ENCODE results near the gene ITGB3. TPM values are rescaled to one million over a fixed set of nuclear protein-coding genes. Genes with fewer than 3 reads are reported as not detected.

Gene ITGB3
- total RNA-seq, 1 donor from 2014 or later = 174 TPM

GRCh38 chr17:47287639-47288038, 34.0 kb downstream of the ITGB3 start:
- H3K36me3 ChIP-seq (ENCODE audit: control insufficient read depth, insufficient read depth, low read length) = peaks cover 15% of the 10 kb centered on the region
- no peak overlapping the region for H3K4me3 ChIP-seq (ENCODE audit: low read depth, low read length)
- no peak for DNase-seq (ENCODE audit: low read depth)
- TF ChIP-seq, protein P1, sequence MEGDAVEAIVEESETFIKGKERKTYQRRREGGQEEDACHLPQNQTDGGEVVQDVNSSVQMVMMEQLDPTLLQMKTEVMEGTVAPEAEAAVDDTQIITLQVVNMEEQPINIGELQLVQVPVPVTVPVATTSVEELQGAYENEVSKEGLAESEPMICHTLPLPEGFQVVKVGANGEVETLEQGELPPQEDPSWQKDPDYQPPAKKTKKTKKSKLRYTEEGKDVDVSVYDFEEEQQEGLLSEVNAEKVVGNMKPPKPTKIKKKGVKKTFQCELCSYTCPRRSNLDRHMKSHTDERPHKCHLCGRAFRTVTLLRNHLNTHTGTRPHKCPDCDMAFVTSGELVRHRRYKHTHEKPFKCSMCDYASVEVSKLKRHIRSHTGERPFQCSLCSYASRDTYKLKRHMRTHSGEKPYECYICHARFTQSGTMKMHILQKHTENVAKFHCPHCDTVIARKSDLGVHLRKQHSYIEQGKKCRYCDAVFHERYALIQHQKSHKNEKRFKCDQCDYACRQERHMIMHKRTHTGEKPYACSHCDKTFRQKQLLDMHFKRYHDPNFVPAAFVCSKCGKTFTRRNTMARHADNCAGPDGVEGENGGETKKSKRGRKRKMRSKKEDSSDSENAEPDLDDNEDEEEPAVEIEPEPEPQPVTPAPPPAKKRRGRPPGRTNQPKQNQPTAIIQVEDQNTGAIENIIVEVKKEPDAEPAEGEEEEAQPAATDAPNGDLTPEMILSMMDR (IDR thresholded peaks at IDR 0.05; ENCODE audit: insufficient read depth, low read length, poor library complexity, severe bottlenecking) = no peak
- H3K27me3 ChIP-seq (ENCODE audit: control insufficient read depth, insufficient read depth, low read length) = no peaks in the 10 kb centered on the region

DNA sequence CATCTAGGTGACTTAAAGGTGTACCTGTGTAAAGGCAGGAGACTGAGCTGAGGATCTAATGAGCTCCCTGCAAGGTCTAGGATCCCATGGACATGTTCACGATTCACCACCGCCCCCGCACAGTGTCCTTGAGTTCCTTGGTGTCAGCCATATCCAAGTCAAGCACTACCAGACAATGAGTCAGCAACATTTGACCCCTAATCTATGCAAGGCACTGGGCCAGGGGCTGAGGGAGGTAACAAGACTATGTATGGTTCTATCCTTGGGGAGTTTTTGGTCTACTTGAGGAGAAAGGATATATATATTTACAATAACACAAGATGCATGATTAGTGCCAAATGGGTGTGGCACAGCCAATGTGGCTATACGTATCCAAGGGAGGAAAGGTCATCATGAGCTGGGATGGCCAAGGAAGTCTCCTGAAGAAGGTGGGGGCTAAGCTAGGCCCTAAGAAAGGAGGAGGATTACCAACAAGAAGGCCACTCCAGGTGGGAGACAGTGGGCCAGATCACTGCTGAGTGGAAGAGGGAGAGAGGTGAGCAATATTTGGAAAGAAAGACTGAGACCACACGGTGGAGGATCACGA, 35.0 kb downstream of the ITGB3 start:
- no peak for DNase-seq (ENCODE audit: low read depth)
- peaks cover 16% of the 10 kb centered on the region for H3K36me3 ChIP-seq (ENCODE audit: control insufficient read depth, insufficient read depth, low read length)
- TF ChIP-seq, protein P1 (IDR thresholded peaks at IDR 0.05; ENCODE audit: insufficient read depth, low read length, poor library complexity, severe bottlenecking) = no peak

DNA sequence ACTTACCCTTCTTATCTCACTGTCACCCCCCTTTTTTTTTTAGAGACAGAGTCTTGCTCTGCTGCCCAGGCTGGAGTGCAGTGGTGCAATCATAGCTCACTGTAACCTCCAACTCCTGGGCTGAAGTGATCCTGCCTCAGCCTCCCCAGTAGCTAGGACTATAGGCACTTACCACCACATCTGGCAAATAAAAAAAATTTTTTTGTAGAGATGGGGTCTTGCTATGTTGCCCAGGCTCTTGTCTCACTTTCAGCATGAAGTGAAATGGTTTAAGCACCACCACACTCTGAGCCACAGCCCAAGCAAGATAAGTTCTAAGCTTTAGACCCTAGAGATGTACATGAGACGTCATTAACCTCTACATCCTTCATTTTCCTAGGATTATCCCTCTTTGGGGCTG, 35.7 kb downstream of the ITGB3 start:
- no peaks in the 10 kb centered on the region for H3K27me3 ChIP-seq (ENCODE audit: control insufficient read depth, insufficient read depth, low read length)
- H3K36me3 ChIP-seq (ENCODE audit: control insufficient read depth, insufficient read depth, low read length) = peaks cover 16% of the 10 kb centered on the region
- TF ChIP-seq, protein P1 (IDR thresholded peaks at IDR 0.05; ENCODE audit: insufficient read depth, low read length, poor library complexity, severe bottlenecking) = no peak
- H3K4me3 ChIP-seq (ENCODE audit: low read depth, low read length) = no peak overlapping the region
- no peak for DNase-seq (ENCODE audit: low read depth)

More for the DNA sequence above, 35.0 kb downstream of the ITGB3 start:
- Histone ChIP-seq H3K4me3 (ENCODE audit: low read depth, low read length) (no peak overlapping the region), H3K27me3 (ENCODE audit: control insufficient read depth, insufficient read depth, low read length) (no peaks in the 10 kb centered on the region)

- DNase-seq (ENCODE audit: low read depth) = no peak
- TF ChIP-seq, protein P1 (IDR thresholded peaks at IDR 0.05; ENCODE audit: insufficient read depth, low read length, poor library complexity, severe bottlenecking) = no peak
- Histone ChIP-seq H3K27me3 (ENCODE audit: control insufficient read depth, insufficient read depth, low read length) (no peaks in the 10 kb centered on the region), H3K36me3 (ENCODE audit: control insufficient read depth, insufficient read depth, low read length) (peaks cover 19% of the 10 kb centered on the region), H3K4me3 (ENCODE audit: low read depth, low read length) (no peak overlapping the region)
These were observed 37.2 kb downstream of the ITGB3 start for GRCh38 chr17:47290870-47291241.

DNA sequence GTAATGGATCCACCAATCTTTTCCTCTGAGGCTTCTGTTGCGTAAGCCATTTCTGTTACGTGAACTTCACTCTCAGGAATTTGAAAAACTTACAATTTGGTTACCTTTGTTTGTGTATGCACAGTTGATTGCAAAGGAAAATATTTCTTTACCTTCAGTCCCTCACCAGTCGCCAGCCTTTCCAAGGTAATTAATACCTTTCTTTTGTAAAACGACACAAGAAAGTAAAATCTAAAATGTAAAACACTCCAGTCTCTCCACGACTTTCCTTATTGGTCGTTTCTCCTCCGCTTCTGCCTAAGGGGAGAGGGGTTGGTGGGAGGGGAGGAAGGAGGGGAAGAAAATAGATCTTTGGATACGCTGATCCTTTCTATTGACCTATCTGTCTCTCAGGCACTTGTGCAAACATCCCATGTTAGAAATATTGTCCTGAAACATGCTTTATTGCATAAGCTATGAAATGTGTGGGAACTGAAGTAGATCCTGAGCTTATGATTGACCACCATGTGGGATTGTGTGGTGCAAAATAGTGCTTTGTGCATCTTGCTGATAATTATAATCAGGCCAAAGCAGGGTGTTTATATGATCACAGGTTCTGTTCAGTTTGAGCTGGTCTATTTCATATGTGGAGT, 37.7 kb downstream of the ITGB3 start:
- Histone ChIP-seq H3K27me3 (ENCODE audit: control insufficient read depth, insufficient read depth, low read length) (no peaks in the 10 kb centered on the region), H3K4me3 (ENCODE audit: low read depth, low read length) (no peak overlapping the region), H3K36me3 (ENCODE audit: control insufficient read depth, insufficient read depth, low read length) (peaks cover 19% of the 10 kb centered on the region)
- no peak for DNase-seq (ENCODE audit: low read depth)
- TF ChIP-seq, protein P1 (IDR thresholded peaks at IDR 0.05; ENCODE audit: insufficient read depth, low read length, poor library complexity, severe bottlenecking) = no peak

- no peak for DNase-seq (ENCODE audit: low read depth)
- H3K27me3 ChIP-seq (ENCODE audit: control insufficient read depth, insufficient read depth, low read length) = no peaks in the 10 kb centered on the region
- H3K36me3 ChIP-seq (ENCODE audit: control insufficient read depth, insufficient read depth, low read length) = peaks cover 17% of the 10 kb centered on the region
- H3K4me3 ChIP-seq (ENCODE audit: low read depth, low read length) = no peak overlapping the region
- TF ChIP-seq, protein P1 (IDR thresholded peaks at IDR 0.05; ENCODE audit: insufficient read depth, low read length, poor library complexity, severe bottlenecking) = no peak
These were observed 38.6 kb downstream of the ITGB3 start for GRCh38 chr17:47292206-47292605.

All from kidney epithelial cell (primary cell).